Endodermal cell (in vitro differentiated cells): Measurements from ENCODE around the gene CRISPLD2. TPM values are rescaled to one million over a fixed set of nuclear protein-coding genes. Genes with fewer than 3 reads are reported as not detected.
"Not testable (repeated sequence)": the region's sequence is repeated elsewhere in the genome, so short reads cannot be mapped to it uniquely, and the experiment has no call there.

Experiments
- DNase-seq: peaks from one replicate; pipeline ENCODE4 v3.0.0-alpha.2; 2017
- H3K27ac ChIP-seq: 2 replicates; pipeline ENCODE4 v1.5.1; 2013; ENCODE audit warnings: mild to moderate bottlenecking, low read depth, low read length, moderate library complexity
- H3K27me3 ChIP-seq: 2 replicates; pipeline ENCODE4 v1.6.1; 2013; ENCODE audit warnings: mild to moderate bottlenecking, low read length, moderate library complexity; ENCODE audit not compliant: insufficient read depth, control insufficient read depth, poor library complexity, severe bottlenecking
- H3K36me3 ChIP-seq: 2 replicates; pipeline ENCODE4 v1.7.0; 2013; ENCODE audit warnings: mild to moderate bottlenecking, low read length, moderate library complexity; ENCODE audit not compliant: control insufficient read depth, insufficient read depth
- H3K4me1 ChIP-seq: one replicate; pipeline ENCODE4 v1.7.0; 2013; ENCODE audit warnings: low read length; ENCODE audit not compliant: control insufficient read depth, insufficient read depth
- H3K4me3 ChIP-seq: 2 replicates; pipeline ENCODE4 v1.5.1; 2013; ENCODE audit warnings: mild to moderate bottlenecking, low read length, moderate library complexity
- H3K9ac ChIP-seq: 2 replicates; pipeline ENCODE4 v1.6.1; 2013; ENCODE audit warnings: mild to moderate bottlenecking, low read length, moderate library complexity; ENCODE audit not compliant: poor library complexity, severe bottlenecking; ENCODE audit errors: extremely low read depth
- H3K9me3 ChIP-seq: 2 replicates; pipeline ENCODE4 v1.6.1; 2013; ENCODE audit warnings: mild to moderate bottlenecking, low read length, moderate library complexity; ENCODE audit not compliant: control insufficient read depth
- H3K27ac Mint-ChIP-seq: 2 replicates; pipeline ENCODE4 v1.8.0; 2020; ENCODE audit warnings: mixed read lengths
- H3K27me3 Mint-ChIP-seq: 2 replicates; pipeline ENCODE4 v1.8.0; 2021; ENCODE audit warnings: mild to moderate bottlenecking, mixed read lengths; ENCODE audit not compliant: insufficient read depth
- H3K36me3 Mint-ChIP-seq: 2 replicates; pipeline ENCODE4 v1.8.0; 2020; ENCODE audit warnings: low read depth, mixed read lengths
- H3K4me1 Mint-ChIP-seq: 2 replicates; pipeline ENCODE4 v1.8.0; 2020; ENCODE audit warnings: mixed read lengths
- H3K4me3 Mint-ChIP-seq: 2 replicates; pipeline ENCODE4 v1.8.0; 2020; ENCODE audit warnings: mild to moderate bottlenecking, moderate library complexity, mixed read lengths
- H3K9me3 Mint-ChIP-seq: 2 replicates; pipeline ENCODE4 v1.8.0; 2020; ENCODE audit warnings: mild to moderate bottlenecking, mixed read lengths
- WGBS, 2 experiments: methylation state at CpG; one replicate each; pipeline versions ENCODE4 v1.1.5 to v1.1.7; 2013; ENCODE audit warnings: missing lambda C conversion rate in 2 of 2, mixed read lengths in 1 of 2; ENCODE audit not compliant: insufficient coverage in 1 of 2, insufficient read length in 1 of 2; 5-methylcytosine and 5-hydroxymethylcytosine counted together
- total RNA-seq, 2 donors: library from RNA; stranded (reverse); fragmentation: NEBNext Ultra II Directional in 1 of 2; extraction: Animal tissue kit (Norgen Biotek cat#: 25700) in 1 of 2; gene quantifications; 2 replicates in 1 of 2; 3 replicates in 1 of 2; pipeline ENCODE4 v1.2.1, GENCODE V29; 2021
- TF ChIP-seq, protein P1 (sequence below): fragments of 200-600 bp; sonication (generic); conservative IDR thresholded peaks from 2 replicates; pipeline ENCODE4 v1.5.0; 2021; ENCODE audit warnings: antibody characterized with exemption, mild to moderate bottlenecking

CRISPLD2 gene
- total RNA-seq, 2 donors from 2014 or later = 5.0 to 9.3 TPM

DNA sequence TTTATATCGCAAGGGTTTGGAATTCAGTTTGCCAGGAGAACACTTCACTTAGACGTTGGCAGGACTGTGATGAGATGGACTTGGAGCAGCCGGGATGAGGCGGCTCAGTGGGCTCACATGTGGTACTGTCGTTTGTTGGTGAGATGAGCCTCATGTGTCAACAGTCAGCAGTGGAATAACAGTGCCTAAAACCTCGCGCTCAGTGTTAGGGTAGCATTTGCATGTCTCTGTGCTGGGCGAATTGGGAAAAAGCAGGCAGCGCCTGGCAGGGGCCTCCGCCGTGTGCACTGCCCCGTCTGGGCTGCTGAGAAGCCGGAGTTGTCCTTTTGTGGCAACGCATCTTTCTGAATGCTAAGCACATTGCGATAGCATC is 49.7 kb downstream of the CRISPLD2 start:
- H3K27ac ChIP-seq = no peak overlapping the region
- Mint-ChIP-seq H3K9me3 (no peaks in the 10 kb centered on the region), H3K4me1 (no peaks in the 10 kb centered on the region), H3K4me3 (no peak overlapping the region), H3K27ac (no peak overlapping the region), H3K27me3 (no peaks in the 10 kb centered on the region), H3K36me3 (peaks cover 6% of the 10 kb centered on the region)
- DNase-seq = no peak
- H3K27me3 ChIP-seq = no peaks in the 10 kb centered on the region
- no peaks in the 10 kb centered on the region for H3K9me3 ChIP-seq
- H3K36me3 ChIP-seq = peaks cover 4% of the 10 kb centered on the region
- H3K4me3 ChIP-seq = no peak overlapping the region
- WGBS, 2 experiments = 87 to 89% methylated on average over 15 of the region's 15 CpGs
- no peaks in the 10 kb centered on the region for H3K4me1 ChIP-seq
- TF ChIP-seq, protein P1, sequence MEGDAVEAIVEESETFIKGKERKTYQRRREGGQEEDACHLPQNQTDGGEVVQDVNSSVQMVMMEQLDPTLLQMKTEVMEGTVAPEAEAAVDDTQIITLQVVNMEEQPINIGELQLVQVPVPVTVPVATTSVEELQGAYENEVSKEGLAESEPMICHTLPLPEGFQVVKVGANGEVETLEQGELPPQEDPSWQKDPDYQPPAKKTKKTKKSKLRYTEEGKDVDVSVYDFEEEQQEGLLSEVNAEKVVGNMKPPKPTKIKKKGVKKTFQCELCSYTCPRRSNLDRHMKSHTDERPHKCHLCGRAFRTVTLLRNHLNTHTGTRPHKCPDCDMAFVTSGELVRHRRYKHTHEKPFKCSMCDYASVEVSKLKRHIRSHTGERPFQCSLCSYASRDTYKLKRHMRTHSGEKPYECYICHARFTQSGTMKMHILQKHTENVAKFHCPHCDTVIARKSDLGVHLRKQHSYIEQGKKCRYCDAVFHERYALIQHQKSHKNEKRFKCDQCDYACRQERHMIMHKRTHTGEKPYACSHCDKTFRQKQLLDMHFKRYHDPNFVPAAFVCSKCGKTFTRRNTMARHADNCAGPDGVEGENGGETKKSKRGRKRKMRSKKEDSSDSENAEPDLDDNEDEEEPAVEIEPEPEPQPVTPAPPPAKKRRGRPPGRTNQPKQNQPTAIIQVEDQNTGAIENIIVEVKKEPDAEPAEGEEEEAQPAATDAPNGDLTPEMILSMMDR = no peak
- no peak overlapping the region for H3K9ac ChIP-seq

DNA sequence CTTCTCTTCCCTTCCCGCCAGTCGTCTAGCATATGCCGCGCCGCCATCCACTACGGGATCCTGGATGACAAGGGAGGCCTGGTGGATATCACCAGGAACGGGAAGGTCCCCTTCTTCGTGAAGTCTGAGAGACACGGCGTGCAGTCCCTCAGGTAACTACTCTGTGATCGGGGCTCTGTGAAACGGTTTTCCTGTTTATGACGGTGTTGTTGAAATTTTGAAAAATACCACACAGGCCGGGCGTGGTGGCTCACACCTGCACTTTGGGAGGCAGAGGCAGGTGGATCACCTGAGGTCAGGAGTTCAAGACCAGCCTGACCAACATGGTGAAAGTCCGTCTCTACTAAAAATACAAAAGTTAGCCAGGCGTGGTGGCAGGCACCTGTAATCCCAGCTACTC is 53.2 kb downstream of the CRISPLD2 start:
- WGBS, 2 experiments = 95 to 97% methylated on average over 14 to 17 of the region's 17 CpGs
- H3K9me3 ChIP-seq, H3K27me3 Mint-ChIP-seq, H3K4me3 ChIP-seq, H3K27me3 ChIP-seq, H3K27ac ChIP-seq, H3K9ac ChIP-seq, H3K36me3 Mint-ChIP-seq, H3K4me1 ChIP-seq, H3K4me3 Mint-ChIP-seq, H3K36me3 ChIP-seq, H3K9me3 Mint-ChIP-seq, H3K4me1 Mint-ChIP-seq, DNase-seq: not testable (repeated sequence)
- peak overlapping the region; percentile 52 for H3K27ac Mint-ChIP-seq

DNA sequence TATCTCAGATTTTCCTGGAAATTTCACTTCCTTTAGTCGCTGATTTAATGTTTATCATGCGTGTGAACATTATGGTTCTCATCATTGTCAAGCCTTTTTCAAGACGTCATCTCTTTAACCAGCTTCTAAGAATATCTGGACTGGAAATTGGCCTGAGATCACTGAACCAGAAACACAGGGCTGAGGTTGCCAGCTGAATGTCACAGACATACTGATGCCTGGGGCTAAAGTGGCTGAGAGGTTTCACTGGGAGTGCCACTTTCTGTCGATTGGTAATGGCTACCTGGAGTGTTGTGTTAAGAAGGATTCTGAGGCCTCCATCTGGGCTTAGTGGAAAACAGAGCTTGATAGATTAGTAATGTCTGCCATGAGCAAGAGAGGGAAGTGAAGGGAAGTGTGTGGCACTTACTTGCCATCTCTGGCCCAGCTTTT is 54.2 kb downstream of the CRISPLD2 start:
- Mint-ChIP-seq H3K36me3 (peaks cover 7% of the 10 kb centered on the region), H3K4me1 (peaks cover 8% of the 10 kb centered on the region), H3K4me3 (no peak overlapping the region), H3K9me3 (no peaks in the 10 kb centered on the region), H3K27ac (no peak overlapping the region), H3K27me3 (peaks cover 2% of the 10 kb centered on the region)
- Histone ChIP-seq H3K27me3 (no peaks in the 10 kb centered on the region), H3K27ac (no peak overlapping the region), H3K4me1 (no peaks in the 10 kb centered on the region), H3K9me3 (no peaks in the 10 kb centered on the region), H3K4me3 (no peak overlapping the region), H3K36me3 (peaks cover 4% of the 10 kb centered on the region), H3K9ac (no peak overlapping the region)
- TF ChIP-seq, protein P1 = no peak
- WGBS, 2 experiments = 83 to 90% methylated on average over 2 to 4 of the region's 4 CpGs
- no peak for DNase-seq

DNA sequence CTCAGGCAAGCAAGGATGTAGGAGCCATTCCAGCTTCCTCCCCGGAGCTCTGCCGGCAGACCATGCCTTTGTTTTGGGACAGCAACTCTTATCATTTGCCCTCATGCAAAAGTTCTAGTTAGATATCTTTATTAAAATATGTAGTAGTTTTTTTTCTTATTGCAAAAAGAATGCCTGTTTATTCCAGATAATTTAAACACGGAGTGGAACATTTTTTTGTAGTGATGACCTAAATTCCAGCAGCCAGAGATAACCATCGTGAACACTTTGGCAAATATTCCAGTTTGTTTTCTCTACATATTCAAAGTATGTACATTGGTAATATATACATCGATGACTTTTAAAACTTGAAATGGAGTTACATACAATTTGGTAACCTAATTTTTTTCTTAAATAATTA is 54.8 kb downstream of the CRISPLD2 start:
- Mint-ChIP-seq H3K27ac (no peak overlapping the region), H3K36me3 (peaks cover 8% of the 10 kb centered on the region), H3K9me3 (no peaks in the 10 kb centered on the region), H3K27me3 (peaks cover 2% of the 10 kb centered on the region), H3K4me1 (peaks cover 8% of the 10 kb centered on the region), H3K4me3 (no peak overlapping the region)
- Histone ChIP-seq H3K27ac (no peak overlapping the region), H3K9me3 (no peaks in the 10 kb centered on the region), H3K4me3 (no peak overlapping the region), H3K9ac (no peak overlapping the region), H3K4me1 (no peaks in the 10 kb centered on the region), H3K36me3 (peaks cover 4% of the 10 kb centered on the region), H3K27me3 (no peaks in the 10 kb centered on the region)
- WGBS, 2 experiments = 86 to 100% methylated on average over 1 to 4 of the region's 5 CpGs
- TF ChIP-seq, protein P1 = no peak
- DNase-seq = no peak
